ENCODE measurements around the gene CDC45. TPM values are rescaled to one million over a fixed set of nuclear protein-coding genes. Genes with fewer than 3 reads are reported as not detected.
A peak's percentile ranks its signal among the peaks of the same experiment; 100 is the strongest.

The CDC45 gene
- total and polyA plus RNA-seq, 9 donors, result 0.46 to 2.2 (median 1.1) TPM; not detected in 3

GRCh38 chr22:19477321-19478044 lies 2.2 kb upstream of the CDC45 start:
- Histone ChIP-seq H3K36me3 (no peaks in the 10 kb centered on the region), H3K4me1 (ENCODE audit: insufficient read depth) (peaks cover 7% of the 10 kb centered on the region), H3K9me3 (no peaks in the 10 kb centered on the region), H3K27ac (no peak overlapping the region), H3K4me3 (peak overlapping the region; percentile 76), H3K27me3 (no peaks in the 10 kb centered on the region)
- no peak for DNase-seq
- TF ChIP-seq EP300 (IDR thresholded peaks at IDR 0.05), result no peak
- no peak for TF ChIP-seq POLR2A (IDR thresholded peaks at IDR 0.05)
- TF ChIP-seq, protein P1, sequence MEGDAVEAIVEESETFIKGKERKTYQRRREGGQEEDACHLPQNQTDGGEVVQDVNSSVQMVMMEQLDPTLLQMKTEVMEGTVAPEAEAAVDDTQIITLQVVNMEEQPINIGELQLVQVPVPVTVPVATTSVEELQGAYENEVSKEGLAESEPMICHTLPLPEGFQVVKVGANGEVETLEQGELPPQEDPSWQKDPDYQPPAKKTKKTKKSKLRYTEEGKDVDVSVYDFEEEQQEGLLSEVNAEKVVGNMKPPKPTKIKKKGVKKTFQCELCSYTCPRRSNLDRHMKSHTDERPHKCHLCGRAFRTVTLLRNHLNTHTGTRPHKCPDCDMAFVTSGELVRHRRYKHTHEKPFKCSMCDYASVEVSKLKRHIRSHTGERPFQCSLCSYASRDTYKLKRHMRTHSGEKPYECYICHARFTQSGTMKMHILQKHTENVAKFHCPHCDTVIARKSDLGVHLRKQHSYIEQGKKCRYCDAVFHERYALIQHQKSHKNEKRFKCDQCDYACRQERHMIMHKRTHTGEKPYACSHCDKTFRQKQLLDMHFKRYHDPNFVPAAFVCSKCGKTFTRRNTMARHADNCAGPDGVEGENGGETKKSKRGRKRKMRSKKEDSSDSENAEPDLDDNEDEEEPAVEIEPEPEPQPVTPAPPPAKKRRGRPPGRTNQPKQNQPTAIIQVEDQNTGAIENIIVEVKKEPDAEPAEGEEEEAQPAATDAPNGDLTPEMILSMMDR (IDR thresholded peaks at IDR 0.05), result no peak
- 16 to 19% (median 17%) methylated on average over 5 of the region's 5 CpGs for WGBS, 3 donors
- intact Hi-C loops (cut with DNase I), result loop anchor here in 1 of 4 donors (10.0 kb wide), 1 partner anchor 293 kb away; no protein-coding TSS in a partner anchor

DNA sequence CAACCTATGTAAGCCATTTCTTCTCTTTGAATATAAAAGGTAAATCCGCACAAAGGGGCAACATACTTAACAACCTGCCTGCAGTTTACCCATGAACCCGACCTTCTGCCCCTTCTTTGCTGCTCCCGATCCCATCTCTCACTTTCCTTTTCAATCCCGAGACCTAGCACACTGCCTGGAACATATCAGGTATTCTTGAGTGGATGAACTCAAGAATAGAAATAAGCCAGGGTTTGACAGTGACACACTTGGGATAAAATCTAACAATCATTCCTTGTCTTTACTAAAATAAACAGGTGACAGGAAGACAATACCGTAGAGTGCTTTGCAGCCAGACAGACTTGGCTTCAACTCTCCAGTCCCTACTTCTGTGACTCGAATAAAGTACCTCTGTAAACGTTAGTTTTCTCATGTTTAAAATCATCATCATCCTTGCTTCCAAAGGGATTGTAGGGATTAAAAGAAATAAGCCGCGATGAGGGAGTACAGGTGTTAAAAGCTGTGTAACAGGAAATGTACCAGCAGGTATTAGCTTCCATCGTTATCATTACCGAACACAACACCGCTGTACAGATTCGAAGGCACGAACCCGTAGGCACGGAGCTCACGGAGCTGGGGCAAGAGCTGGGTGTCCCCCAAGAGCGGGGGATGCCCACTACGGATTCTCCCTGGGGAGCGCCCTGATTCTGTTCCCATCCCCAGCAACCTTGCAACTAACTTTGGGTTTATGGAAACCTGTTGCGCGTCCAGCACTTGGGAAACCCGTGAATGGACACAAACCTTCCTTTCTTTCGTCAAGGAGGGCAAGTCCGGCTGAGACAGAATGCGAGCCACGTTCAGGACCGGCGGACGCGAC lies 1.4 kb upstream of the CDC45 start:
- Histone ChIP-seq H3K9me3 (no peaks in the 10 kb centered on the region), H3K27ac (peak overlapping the region; percentile 79 to 93), H3K36me3 (no peaks in the 10 kb centered on the region), H3K4me3 (peak overlapping the region; percentile 76), H3K27me3 (no peaks in the 10 kb centered on the region), H3K4me1 (ENCODE audit: insufficient read depth) (peaks cover 7% of the 10 kb centered on the region)
- TF ChIP-seq, protein P1 (IDR thresholded peaks at IDR 0.05), result no peak
- TF ChIP-seq POLR2A (IDR thresholded peaks at IDR 0.05) (no peak), EP300 (IDR thresholded peaks at IDR 0.05) (no peak)
- intact Hi-C loops (cut with DNase I), result loop anchor here in 1 of 4 donors (10.0 kb wide), 1 partner anchor 293 kb away; no protein-coding TSS in a partner anchor
- no peak for DNase-seq
- 1 to 2% (median 1%) methylated on average over 31 of the region's 31 CpGs for WGBS, 3 donors

- Histone ChIP-seq H3K27me3 (no peaks in the 10 kb centered on the region), H3K27ac (peak within 1 kb of the TSS; percentile 79 to 93), H3K9me3 (no peaks in the 10 kb centered on the region), H3K4me3 (peak within 1 kb of the TSS; percentile 76), H3K4me1 (ENCODE audit: insufficient read depth) (peaks cover 7% of the 10 kb centered on the region), H3K36me3 (no peaks in the 10 kb centered on the region)
- peak; percentile 87 to 90 (median 88) for DNase-seq
- intact Hi-C loops (cut with DNase I), result loop anchor here in 1 of 4 donors (10.0 kb wide), 1 partner anchor 294 kb away; no protein-coding TSS in a partner anchor
- TF ChIP-seq EP300 (IDR thresholded peaks at IDR 0.05) (no peak), POLR2A (IDR thresholded peaks at IDR 0.05) (no peak)
- TF ChIP-seq, protein P1 (IDR thresholded peaks at IDR 0.05), result no peak
- 0 to 1% (median 0%) methylated on average over 37 to 42 of the region's 42 CpGs for WGBS, 3 donors
Measured at GRCh38 chr22:19478901-19479354, 792 bp upstream of the CDC45 start, which contains the start of gene UFD1. Gene UFD1 (minus strand): TSS chr22:19479193. CDS start chr22:19479085, 108 bp downstream.

DNA sequence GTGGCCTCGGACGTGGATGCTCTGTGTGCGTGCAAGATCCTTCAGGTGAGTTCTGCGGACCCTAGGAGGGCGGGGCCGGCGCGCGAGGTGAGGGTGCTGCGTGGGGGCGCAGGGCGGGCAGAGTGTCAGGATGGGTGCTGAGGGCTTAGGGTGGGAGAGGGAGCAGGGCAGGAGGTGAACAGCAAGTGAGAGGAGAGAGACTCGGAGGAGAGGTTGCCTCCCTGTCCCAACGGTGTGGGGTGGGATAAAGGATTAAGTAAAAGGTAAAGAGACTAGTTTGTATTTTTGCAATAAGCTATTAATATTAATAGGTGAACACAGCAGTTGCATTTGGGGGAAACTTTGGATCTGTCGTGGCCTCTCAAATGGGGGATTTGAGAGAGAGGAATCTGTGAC lies 451 bp downstream of the CDC45 start:
- H3K4me3 ChIP-seq, result peak overlapping the region; percentile 39
- DNase-seq, result no peak
- H3K4me1 ChIP-seq (ENCODE audit: insufficient read depth), result peaks cover 7% of the 10 kb centered on the region
- no peaks in the 10 kb centered on the region for H3K27me3 ChIP-seq
- TF ChIP-seq EP300 (IDR thresholded peaks at IDR 0.05) (no peak), POLR2A (IDR thresholded peaks at IDR 0.05) (no peak)
- TF ChIP-seq, protein P1 (IDR thresholded peaks at IDR 0.05), result no peak
- 0 to 1% (median 1%) methylated on average over 15 of the region's 15 CpGs for WGBS, 3 donors
- H3K27ac ChIP-seq, result no peak overlapping the region
- H3K36me3 ChIP-seq, result no peaks in the 10 kb centered on the region
- intact Hi-C loops (cut with DNase I), result no loop called here
- no peaks in the 10 kb centered on the region for H3K9me3 ChIP-seq

All from ovary (tissue), 9 donors.